ENCODE results near the gene RAB10.

- no peak for TF ChIP-seq CTCF (IDR thresholded peaks at IDR 0.05)
- no peak for TF ChIP-seq POLR2A (IDR thresholded peaks at IDR 0.05)
- TF ChIP-seq POLR2AphosphoS5 (IDR thresholded peaks at IDR 0.05) = no peak
These were observed 39.9 kb downstream of the RAB10 start for GRCh38 chr2:26073830-26074229.
